B cell (primary cell): ENCODE measurements around the gene ZNF562. TPM values are rescaled to one million over a fixed set of nuclear protein-coding genes. Genes with fewer than 3 reads are reported as not detected.
A peak's percentile ranks its signal among the peaks of the same experiment; 100 is the strongest.

Experiments
- ATAC-seq: fragments of 200-7000 bp; cut with Tn5 transposase; one replicate; pipeline ENCODE4 v1.10.0; 2021; ENCODE audit warnings: low read depth, mild to moderate bottlenecking, moderate number of reproducible peaks, moderate library complexity
- CTCF ChIA-PET: fragments of 350-600 bp; sonication (Branson Sonifier 250); formaldehyde crosslinking; loops from one replicate; lab custom pipeline; 2021; ENCODE audit warnings: antibody characterized with exemption, inconsistent platforms; lab: Charles Lee
- POLR2A ChIA-PET: fragments of 350-600 bp; sonication (Branson Sonifier 250); formaldehyde crosslinking; loops from one replicate; lab custom pipeline; 2021; ENCODE audit warnings: antibody characterized with exemption; lab: Charles Lee
- DNase-seq: peaks from one replicate; pipeline ENCODE4 v3.0.0; 2013
- H2AFZ ChIP-seq: 2 replicates; pipeline ENCODE4 v1.6.1; 2012; ENCODE audit warnings: mild to moderate bottlenecking, low read depth, low read length; ENCODE audit not compliant: insufficient read depth, poor library complexity, severe bottlenecking
- H3K27ac ChIP-seq, 2 donors: 1 replicate in 1 of 2; 2 replicates in 1 of 2; pipeline ENCODE4 v1.5.1; 2012 to 2013; ENCODE audit warnings: low read length in 2 of 2, mild to moderate bottlenecking in 2 of 2, moderate library complexity in 1 of 2
- H3K27me3 ChIP-seq, 4 experiments: fragments of 200-600 bp in 1 of 4; sonication (generic) in 1 of 4; replicated peaks in 1 of 4; 1 replicate in 2 of 4; 2 replicates in 2 of 4; pipeline versions ENCODE4 v1.6.1 to v1.7.0; 2013 to 2016; ENCODE audit warnings: low read length in 3 of 4, mild to moderate bottlenecking in 2 of 4, mixed read lengths in 1 of 4, moderate library complexity in 1 of 4; ENCODE audit not compliant: insufficient read depth in 4 of 4, control insufficient read depth in 3 of 4; ENCODE audit errors: control extremely low read depth in 1 of 4
- H3K36me3 ChIP-seq, 2 experiments: replicated peaks in 1 of 2; 1 replicate in 1 of 2; 2 replicates in 1 of 2; pipeline versions ENCODE4 v1.6.1 to v1.7.1; 2013; ENCODE audit warnings: low read length in 1 of 2; ENCODE audit not compliant: insufficient read depth in 2 of 2, control insufficient read depth in 1 of 2; ENCODE audit errors: control extremely low read depth in 1 of 2, extremely low read depth in 1 of 2
- H3K4me1 ChIP-seq, 2 donors: fragments of 200-600 bp in 1 of 2; sonication (generic) in 1 of 2; 1 replicate in 1 of 2; 2 replicates in 1 of 2; pipeline versions ENCODE4 v1.5.1 to v1.6.1; 2013 to 2017; ENCODE audit warnings: low read length in 2 of 2; ENCODE audit not compliant: control insufficient read depth in 2 of 2, insufficient read depth in 2 of 2
- H3K4me2 ChIP-seq: replicated peaks from 2 replicates; pipeline ENCODE3; 2012; ENCODE audit warnings: mild to moderate bottlenecking, low read depth, low read length; ENCODE audit not compliant: poor library complexity, severe bottlenecking
- H3K4me3 ChIP-seq, 5 experiments: fragments of 200-600 bp in 1 of 5; sonication (generic) in 1 of 5; 1 replicate in 3 of 5; 2 replicates in 2 of 5; pipeline versions ENCODE4 v1.5.1 to v1.7.0; 2011 to 2016; ENCODE audit warnings: low read length in 4 of 5, mild to moderate bottlenecking in 4 of 5, low read depth in 2 of 5, control low read depth in 1 of 5, moderate library complexity in 1 of 5; ENCODE audit not compliant: insufficient read depth in 1 of 5; ENCODE audit errors: control extremely low read depth in 1 of 5, extremely low read depth in 1 of 5
- H3K79me2 ChIP-seq: fragments of 200-600 bp; sonication (generic); one replicate; pipeline ENCODE4 v1.6.0; 2016; ENCODE audit warnings: low read length; ENCODE audit not compliant: control insufficient read depth, insufficient read depth
- H3K9ac ChIP-seq: fragments of 200-600 bp; sonication (generic); 2 replicates; pipeline ENCODE4 v1.6.1; 2017; ENCODE audit warnings: mild to moderate bottlenecking, low read length, moderate library complexity
- H3K9me3 ChIP-seq, 3 donors: one replicate each; pipeline versions ENCODE4 v1.6.1 to v1.7.1; 2013; ENCODE audit warnings: low read length in 2 of 3; ENCODE audit not compliant: control insufficient read depth in 2 of 3, insufficient read depth in 1 of 3; ENCODE audit errors: control extremely low read depth in 1 of 3
- H4K20me1 ChIP-seq: 2 replicates; pipeline ENCODE4 v1.6.0; 2012; ENCODE audit warnings: mild to moderate bottlenecking, low read length; ENCODE audit not compliant: insufficient read depth, control insufficient read depth, poor library complexity, severe bottlenecking
- H3K27ac Mint-ChIP-seq: one replicate; pipeline ENCODE4 v1.8.0; 2021; ENCODE audit warnings: mixed read lengths
- H3K27me3 Mint-ChIP-seq: one replicate; pipeline ENCODE4 v1.8.0; 2021; ENCODE audit warnings: mixed read lengths
- H3K4me1 Mint-ChIP-seq: one replicate; pipeline ENCODE4 v1.8.0; 2021; ENCODE audit warnings: mixed read lengths
- H3K4me3 Mint-ChIP-seq: one replicate; pipeline ENCODE4 v1.8.0; 2021; ENCODE audit warnings: mixed read lengths
- H3K9me3 Mint-ChIP-seq: one replicate; pipeline ENCODE4 v1.8.0; 2022; ENCODE audit warnings: mixed read lengths; ENCODE audit not compliant: insufficient read depth
- CTCF ChIP-seq: fragments of 200-600 bp; IDR thresholded peaks from one replicate; pipeline ENCODE4 v1.8.0; 2022; ENCODE audit warnings: antibody characterized with exemption, mild to moderate bottlenecking
- EZH2 ChIP-seq: IDR thresholded peaks from 2 replicates; pipeline ENCODE4 v1.6.1; 2012; ENCODE audit warnings: borderline replicate concordance, low read depth, mild to moderate bottlenecking, moderate library complexity, low read length; ENCODE audit not compliant: insufficient read depth, poor library complexity, severe bottlenecking
- WGBS: methylation state at CpG from one replicate; pipeline ENCODE4 v1.1.5; 2013; ENCODE audit warnings: missing lambda C conversion rate; ENCODE audit not compliant: insufficient coverage; 5-methylcytosine and 5-hydroxymethylcytosine counted together
- intact Hi-C: fragments of 100-400 bp; cut with micrococcal nuclease; formaldehyde crosslinking; loops from one replicate; pipeline ENCODE4 v1.10.0; 2022
- polyA plus RNA-seq: library from polyadenylated mRNA; depleted of rRNA; stranded (reverse); fragments of >200 nt; gene quantifications from 2 replicates; pipeline ENCODE4 v1.2.3, GENCODE V29; 2012
- total RNA-seq, 2 donors: library from RNA; stranded (reverse); fragments of 120-200 nt in 1 of 2; gene quantifications; 1 replicate in 1 of 2; 2 replicates in 1 of 2; pipeline versions ENCODE4 v1.2.3 to v1.2.4, GENCODE V29; 2013 to 2022

Gene ZNF562
- total and polyA plus RNA-seq, 2 donors (not counting 1 experiment from before 2014, with no cell fraction given) = 4.1 to 31.8 TPM

GRCh38 chr19:9621156-9622037 is 53.5 kb downstream of the ZNF562 start, which contains the start of gene ZNF561:
Gene ZNF561, minus strand, starts transcription at chr19:9621232. Its CDS starts 1,776 bp downstream, at chr19:9619456.
- peaks cover 12 to 21% of the 10 kb centered on the region in 2 donors for H3K4me1 ChIP-seq
- under 1% methylated on average over 32 of the region's 33 CpGs for WGBS
- ATAC-seq = peak; percentile 86
- H3K9me3 ChIP-seq = no peaks in the 10 kb centered on the region
- peak within 1 kb of the TSS; percentile 83 to 94 for H3K27ac ChIP-seq
- H2AFZ ChIP-seq = peak within 1 kb of the TSS; percentile 99
- H3K36me3 ChIP-seq = peaks cover 4 to 14% of the 10 kb centered on the region in 2 experiments
- peak within 1 kb of the TSS; percentile 84 for H3K4me2 ChIP-seq
- H3K79me2 ChIP-seq = peaks cover 25% of the 10 kb centered on the region
- H3K4me3 ChIP-seq = peak within 1 kb of the TSS; percentile 56 to 91 (median 89)
- intact Hi-C loops = loop anchor here (1.0 to 10.0 kb wide), 10 partner anchors 37 to 479 kb away; partner anchors contain the start of genes FBXL12, UBL5, ZNF121 and ZNF266
- peaks cover 3% of the 10 kb centered on the region for H3K9me3 Mint-ChIP-seq
- H3K27ac Mint-ChIP-seq = peak within 1 kb of the TSS; percentile 100
- peak within 1 kb of the TSS; percentile 95 for H3K9ac ChIP-seq
- POLR2A ChIA-PET = interaction anchor here (0.6 to 0.8 kb wide), 2 partner anchors 147 to 164 kb away, joined by 3 to 6 read pairs; partner anchors contain the start of gene ZNF846
- no peaks in the 10 kb centered on the region for H4K20me1 ChIP-seq
- peaks cover 2% of the 10 kb centered on the region for H3K27me3 Mint-ChIP-seq
- no peak for TF ChIP-seq EZH2
- TF ChIP-seq CTCF = no peak
- peak; percentile 95 for DNase-seq
- H3K27me3 ChIP-seq = no peaks in the 10 kb centered on the region
- CTCF ChIA-PET = interaction anchor here (1.3 to 1.9 kb wide), 2 partner anchors 174 to 177 kb away, joined by 3 to 6 read pairs; no protein-coding TSS in a partner anchor
- peak within 1 kb of the TSS; percentile 100 for H3K4me3 Mint-ChIP-seq
- H3K4me1 Mint-ChIP-seq = peaks cover 22% of the 10 kb centered on the region

- H3K4me1 Mint-ChIP-seq = peaks cover 21% of the 10 kb centered on the region
- H3K4me1 ChIP-seq = peaks cover 12 to 21% of the 10 kb centered on the region in 2 donors
- WGBS = under 1% methylated on average over 16 of the region's 16 CpGs
- H3K79me2 ChIP-seq = peaks cover 25% of the 10 kb centered on the region
- H3K9ac ChIP-seq = peak overlapping the region; percentile 95
- peaks cover 4 to 18% of the 10 kb centered on the region in 2 experiments for H3K36me3 ChIP-seq
- TF ChIP-seq EZH2 = no peak
- TF ChIP-seq CTCF = no peak
- no peaks in the 10 kb centered on the region for H3K27me3 ChIP-seq
- H3K4me3 ChIP-seq = peak overlapping the region; percentile 56 to 91 (median 89)
- H3K4me2 ChIP-seq = peak overlapping the region; percentile 84
- ATAC-seq = no peak
- H3K27ac Mint-ChIP-seq = peak overlapping the region; percentile 100
- CTCF ChIA-PET = no interaction called here
- peaks cover 2% of the 10 kb centered on the region for H3K27me3 Mint-ChIP-seq
- intact Hi-C loops = loop anchor here (1.0 to 10.0 kb wide), 10 partner anchors 36 to 478 kb away; partner anchors contain the start of genes FBXL12, UBL5, ZNF121 and ZNF266
- DNase-seq = no peak
- POLR2A ChIA-PET = no interaction called here
- H4K20me1 ChIP-seq = no peaks in the 10 kb centered on the region
- peak overlapping the region; percentile 83 to 94 for H3K27ac ChIP-seq
- H3K9me3 ChIP-seq = no peaks in the 10 kb centered on the region
- peak overlapping the region; percentile 99 for H2AFZ ChIP-seq
- peak overlapping the region; percentile 100 for H3K4me3 Mint-ChIP-seq
- H3K9me3 Mint-ChIP-seq = peaks cover 3% of the 10 kb centered on the region
These were observed 54.1 kb downstream of the ZNF562 start for GRCh38 chr19:9620842-9621155.
